HepG2 (cell line): ENCODE measurements around the gene KRT32. TPM values are rescaled to one million over a fixed set of nuclear protein-coding genes. Genes with fewer than 3 reads are reported as not detected.

Experiments
- ISL2 ChIP-seq: sonication (generic); formaldehyde crosslinking; IDR thresholded peaks from 2 replicates; pipeline ENCODE4 v1.5.0; 2020; ENCODE audit warnings: missing genetic modification reagents
- MTF2 ChIP-seq: sonication (generic); formaldehyde crosslinking; IDR thresholded peaks from 2 replicates; pipeline ENCODE4 v1.5.0; 2020; ENCODE audit warnings: missing genetic modification reagents, borderline replicate concordance
- MXD4 ChIP-seq: IDR thresholded peaks from 2 replicates; pipeline ENCODE4 v1.6.1; 2016; ENCODE audit warnings: mild to moderate bottlenecking, missing biosample characterization, missing genetic modification reagents
- ZFX ChIP-seq: sonication (generic); formaldehyde crosslinking; IDR thresholded peaks from 2 replicates; pipeline ENCODE4 v1.4.0; 2020; ENCODE audit warnings: mild to moderate bottlenecking, low read depth, missing genetic modification reagents, moderate library complexity
- ZKSCAN5 ChIP-seq: sonication (generic); formaldehyde crosslinking; IDR thresholded peaks from 2 replicates; pipeline ENCODE4 v1.5.1; 2020; ENCODE audit warnings: mild to moderate bottlenecking, missing genetic modification reagents
- ZNF121 ChIP-seq: sonication (generic); formaldehyde crosslinking; IDR thresholded peaks from 2 replicates; pipeline ENCODE4 v1.5.0; 2020; ENCODE audit warnings: mild to moderate bottlenecking, missing genetic modification reagents
- ZNF788 ChIP-seq: sonication (generic); formaldehyde crosslinking; IDR thresholded peaks from 2 replicates; pipeline ENCODE4 v1.5.0; 2020; ENCODE audit warnings: mild to moderate bottlenecking, missing genetic modification reagents, borderline replicate concordance
- ZSCAN5A ChIP-seq: sonication (generic); formaldehyde crosslinking; IDR thresholded peaks from 2 replicates; pipeline ENCODE4 v1.8.0; 2022; ENCODE audit warnings: mild to moderate bottlenecking, missing genetic modification reagents, borderline replicate concordance
- polyA plus RNA-seq, 8 experiments: library from polyadenylated mRNA; depleted of rRNA in 3 of 8; stranded (reverse) in 7 of 8; unstranded in 1 of 8; fragments of >200 nt; fragmentation: Illumina TruSeq in 4 of 8; extraction: Trizol in 4 of 8; gene quantifications; 2 replicates each; pipeline versions ENCODE4 v1.2.1 to v1.2.3, GENCODE V29; 2011 to 2016; ENCODE audit warnings: low read depth in 4 of 8, missing spikeins in 1 of 8, mixed read lengths in 1 of 8; ENCODE audit not compliant: insufficient read depth in 1 of 8
- total RNA-seq, 5 experiments: library from RNA; depleted of rRNA; stranded (reverse); fragments of >200 nt; fragmentation: Illumina TruSeq; extraction: Trizol; gene quantifications; 2 replicates each; pipeline ENCODE4 v1.2.3, GENCODE V29; 2016; ENCODE audit warnings: low read depth in 1 of 5
- TF ChIP-seq, protein P1 (sequence below): sonication (generic); formaldehyde crosslinking; conservative IDR thresholded peaks from 2 replicates; pipeline ENCODE4 v1.8.0; 2022; ENCODE audit warnings: missing genetic modification reagents
- TF ChIP-seq, protein P2 (sequence below): sonication (generic); formaldehyde crosslinking; IDR thresholded peaks from 2 replicates; pipeline ENCODE4 v1.8.0; 2022; ENCODE audit warnings: low read depth, missing genetic modification reagents
- TF ChIP-seq, protein P3 (sequence below): sonication (generic); formaldehyde crosslinking; IDR thresholded peaks from 2 replicates; pipeline ENCODE4 v1.4.0; 2020; ENCODE audit warnings: missing genetic modification reagents

The KRT32 gene
- total and polyA plus RNA-seq, 2 of the 13 experiments (the other 11 are each of a cell fraction or from before 2014, with no cell fraction given), result not detected

DNA sequence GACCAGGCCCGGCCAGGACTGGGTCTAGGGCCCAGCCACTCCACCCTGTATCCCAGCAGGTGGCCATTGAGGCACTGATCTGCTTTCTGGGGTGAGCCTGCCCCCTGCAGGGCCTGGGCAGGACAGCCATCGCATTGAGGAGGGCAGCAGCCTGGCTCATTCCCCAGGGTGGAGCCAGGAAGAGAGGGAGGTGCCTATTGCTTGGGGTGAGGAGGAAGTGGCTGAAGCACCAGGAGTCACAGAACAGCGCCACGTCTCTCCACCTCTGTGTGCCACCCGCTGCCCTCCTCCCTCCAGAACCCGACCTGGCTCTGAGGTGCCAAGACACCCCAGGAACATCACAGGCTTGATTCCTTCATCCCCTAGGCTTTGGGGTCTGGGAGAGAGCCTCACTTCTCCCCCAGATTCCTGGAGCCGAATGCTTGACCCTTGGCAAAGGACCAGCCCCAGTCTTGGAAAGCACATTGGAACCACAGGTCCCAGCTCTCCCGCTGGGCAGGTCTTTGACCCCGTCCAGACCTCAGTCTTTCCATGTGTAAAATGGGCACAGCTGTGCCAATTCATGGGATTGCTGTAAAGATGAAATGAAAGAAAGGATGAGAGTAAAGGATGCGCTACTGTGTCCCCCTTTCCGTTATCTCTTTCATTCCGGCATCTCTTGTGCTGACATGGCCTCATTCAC is 29.8 kb upstream of the KRT32 start (continued):
- TF ChIP-seq, protein P1, sequence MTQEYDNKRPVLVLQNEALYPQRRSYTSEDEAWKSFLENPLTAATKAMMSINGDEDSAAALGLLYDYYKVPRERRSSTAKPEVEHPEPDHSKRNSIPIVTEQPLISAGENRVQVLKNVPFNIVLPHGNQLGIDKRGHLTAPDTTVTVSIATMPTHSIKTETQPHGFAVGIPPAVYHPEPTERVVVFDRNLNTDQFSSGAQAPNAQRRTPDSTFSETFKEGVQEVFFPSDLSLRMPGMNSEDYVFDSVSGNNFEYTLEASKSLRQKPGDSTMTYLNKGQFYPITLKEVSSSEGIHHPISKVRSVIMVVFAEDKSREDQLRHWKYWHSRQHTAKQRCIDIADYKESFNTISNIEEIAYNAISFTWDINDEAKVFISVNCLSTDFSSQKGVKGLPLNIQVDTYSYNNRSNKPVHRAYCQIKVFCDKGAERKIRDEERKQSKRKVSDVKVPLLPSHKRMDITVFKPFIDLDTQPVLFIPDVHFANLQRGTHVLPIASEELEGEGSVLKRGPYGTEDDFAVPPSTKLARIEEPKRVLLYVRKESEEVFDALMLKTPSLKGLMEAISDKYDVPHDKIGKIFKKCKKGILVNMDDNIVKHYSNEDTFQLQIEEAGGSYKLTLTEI (CRISPR knock-in tag), result no peak
- TF ChIP-seq ZNF121 (CRISPR knock-in tag), result no peak
- no peak for TF ChIP-seq MTF2
- 0 out of 2 replicates have a peak, but pooled peaks have one; percentile 44 for TF ChIP-seq ZNF788 (CRISPR knock-in tag)
- no peak for TF ChIP-seq MXD4
- no peak for TF ChIP-seq ISL2 (CRISPR knock-in tag)
- TF ChIP-seq, protein P2, sequence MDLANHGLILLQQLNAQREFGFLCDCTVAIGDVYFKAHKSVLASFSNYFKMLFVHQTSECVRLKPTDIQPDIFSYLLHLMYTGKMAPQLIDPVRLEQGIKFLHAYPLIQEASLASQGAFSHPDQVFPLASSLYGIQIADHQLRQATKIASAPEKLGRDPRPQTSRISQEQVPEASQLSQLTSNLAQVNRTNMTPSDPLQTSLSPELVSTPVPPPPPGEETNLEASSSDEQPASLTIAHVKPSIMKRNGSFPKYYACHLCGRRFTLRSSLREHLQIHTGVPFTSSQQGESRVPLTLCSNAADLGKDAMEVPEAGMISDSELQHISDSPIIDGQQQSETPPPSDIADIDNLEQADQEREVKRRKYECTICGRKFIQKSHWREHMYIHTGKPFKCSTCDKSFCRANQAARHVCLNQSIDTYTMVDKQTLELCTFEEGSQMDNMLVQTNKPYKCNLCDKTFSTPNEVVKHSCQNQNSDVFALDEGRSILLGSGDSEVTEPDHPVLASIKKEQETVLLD (CRISPR knock-in tag), result no peak
- TF ChIP-seq, protein P3, sequence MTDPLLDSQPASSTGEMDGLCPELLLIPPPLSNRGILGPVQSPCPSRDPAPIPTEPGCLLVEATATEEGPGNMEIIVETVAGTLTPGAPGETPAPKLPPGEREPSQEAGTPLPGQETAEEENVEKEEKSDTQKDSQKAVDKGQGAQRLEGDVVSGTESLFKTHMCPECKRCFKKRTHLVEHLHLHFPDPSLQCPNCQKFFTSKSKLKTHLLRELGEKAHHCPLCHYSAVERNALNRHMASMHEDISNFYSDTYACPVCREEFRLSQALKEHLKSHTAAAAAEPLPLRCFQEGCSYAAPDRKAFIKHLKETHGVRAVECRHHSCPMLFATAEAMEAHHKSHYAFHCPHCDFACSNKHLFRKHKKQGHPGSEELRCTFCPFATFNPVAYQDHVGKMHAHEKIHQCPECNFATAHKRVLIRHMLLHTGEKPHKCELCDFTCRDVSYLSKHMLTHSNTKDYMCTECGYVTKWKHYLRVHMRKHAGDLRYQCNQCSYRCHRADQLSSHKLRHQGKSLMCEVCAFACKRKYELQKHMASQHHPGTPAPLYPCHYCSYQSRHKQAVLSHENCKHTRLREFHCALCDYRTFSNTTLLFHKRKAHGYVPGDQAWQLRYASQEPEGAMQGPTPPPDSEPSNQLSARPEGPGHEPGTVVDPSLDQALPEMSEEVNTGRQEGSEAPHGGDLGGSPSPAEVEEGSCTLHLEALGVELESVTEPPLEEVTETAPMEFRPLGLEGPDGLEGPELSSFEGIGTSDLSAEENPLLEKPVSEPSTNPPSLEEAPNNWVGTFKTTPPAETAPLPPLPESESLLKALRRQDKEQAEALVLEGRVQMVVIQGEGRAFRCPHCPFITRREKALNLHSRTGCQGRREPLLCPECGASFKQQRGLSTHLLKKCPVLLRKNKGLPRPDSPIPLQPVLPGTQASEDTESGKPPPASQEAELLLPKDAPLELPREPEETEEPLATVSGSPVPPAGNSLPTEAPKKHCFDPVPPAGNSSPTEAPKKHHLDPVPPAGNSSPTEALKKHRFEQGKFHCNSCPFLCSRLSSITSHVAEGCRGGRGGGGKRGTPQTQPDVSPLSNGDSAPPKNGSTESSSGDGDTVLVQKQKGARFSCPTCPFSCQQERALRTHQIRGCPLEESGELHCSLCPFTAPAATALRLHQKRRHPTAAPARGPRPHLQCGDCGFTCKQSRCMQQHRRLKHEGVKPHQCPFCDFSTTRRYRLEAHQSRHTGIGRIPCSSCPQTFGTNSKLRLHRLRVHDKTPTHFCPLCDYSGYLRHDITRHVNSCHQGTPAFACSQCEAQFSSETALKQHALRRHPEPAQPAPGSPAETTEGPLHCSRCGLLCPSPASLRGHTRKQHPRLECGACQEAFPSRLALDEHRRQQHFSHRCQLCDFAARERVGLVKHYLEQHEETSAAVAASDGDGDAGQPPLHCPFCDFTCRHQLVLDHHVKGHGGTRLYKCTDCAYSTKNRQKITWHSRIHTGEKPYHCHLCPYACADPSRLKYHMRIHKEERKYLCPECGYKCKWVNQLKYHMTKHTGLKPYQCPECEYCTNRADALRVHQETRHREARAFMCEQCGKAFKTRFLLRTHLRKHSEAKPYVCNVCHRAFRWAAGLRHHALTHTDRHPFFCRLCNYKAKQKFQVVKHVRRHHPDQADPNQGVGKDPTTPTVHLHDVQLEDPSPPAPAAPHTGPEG, result no peak
- peak; percentile 35; the same call in 1 of the 2 replicates for TF ChIP-seq ZFX (CRISPR knock-in tag)
- TF ChIP-seq ZSCAN5A, result no peak
- TF ChIP-seq ZKSCAN5 (CRISPR knock-in tag), result no peak
- TF ChIP-seq, all 625 proteins: peak for 37
